Measurements from ENCODE around the gene USP15. TPM values are rescaled to one million over a fixed set of nuclear protein-coding genes. Genes with fewer than 3 reads are reported as not detected.

The USP15 gene
- total and polyA plus RNA-seq, 2 donors (not counting 1 experiment from before 2014, with no cell fraction given), result 116 to 182 TPM

DNA sequence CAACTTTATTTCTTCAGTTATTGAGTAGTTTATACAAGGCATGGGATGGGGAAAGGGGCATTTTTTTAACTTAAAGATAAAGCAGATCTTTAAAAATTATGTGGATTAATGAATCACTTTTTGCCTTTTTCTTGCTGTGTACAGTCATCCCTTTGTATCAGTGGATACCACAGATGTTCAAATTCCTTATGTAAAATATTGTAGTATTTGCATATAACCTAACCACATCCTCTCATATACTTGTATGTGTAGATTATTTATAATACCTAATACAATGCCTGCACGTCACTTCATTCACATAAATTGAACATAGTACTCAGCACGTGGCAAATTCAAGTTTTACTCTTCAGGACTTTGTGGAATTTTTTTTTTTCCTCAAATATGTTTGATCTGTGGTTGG, 139.9 kb downstream of the USP15 start:
- Histone ChIP-seq H3K4me2 (replicated peaks; ENCODE audit: low read depth, low read length, poor library complexity, severe bottlenecking) (no peak overlapping the region), H3K9me3 (ENCODE audit: control extremely low read depth in 1 of 3, control insufficient read depth in 2 of 3, insufficient read depth in 1 of 3, low read length in 2 of 3) (no peaks in the 10 kb centered on the region), H3K27me3 (replicated peaks in 1 of 4; ENCODE audit: control extremely low read depth in 1 of 4, control insufficient read depth in 3 of 4, insufficient read depth in 4 of 4, low read length in 3 of 4) (no peaks in the 10 kb centered on the region), H3K4me3 (ENCODE audit: control extremely low read depth in 1 of 5, extremely low read depth in 1 of 5, insufficient read depth in 1 of 5, low read depth in 2 of 5, low read length in 4 of 5) (no peak overlapping the region), H3K9ac (ENCODE audit: low read length) (no peak overlapping the region), H2AFZ (ENCODE audit: insufficient read depth, low read depth, low read length, poor library complexity, severe bottlenecking) (no peak overlapping the region), H3K4me1 (ENCODE audit: control insufficient read depth in 2 of 2, insufficient read depth in 2 of 2, low read length in 2 of 2) (peaks cover 0 to 10% of the 10 kb centered on the region in 2 donors), H3K27ac (ENCODE audit: low read length in 2 of 2) (no peak overlapping the region), H4K20me1 (ENCODE audit: control insufficient read depth, insufficient read depth, low read length, poor library complexity, severe bottlenecking) (no peaks in the 10 kb centered on the region), H3K36me3 (replicated peaks in 1 of 2; ENCODE audit: control extremely low read depth in 1 of 2, control insufficient read depth in 1 of 2, extremely low read depth in 1 of 2, insufficient read depth in 2 of 2, low read length in 1 of 2) (peaks cover 26 to 73% of the 10 kb centered on the region in 2 experiments), H3K79me2 (ENCODE audit: control insufficient read depth, insufficient read depth, low read length) (no peaks in the 10 kb centered on the region)
- no peak for TF ChIP-seq EZH2 (IDR thresholded peaks at IDR 0.05; ENCODE audit: borderline replicate concordance, insufficient read depth, low read depth, low read length, poor library complexity, severe bottlenecking)
- TF ChIP-seq, protein P1, sequence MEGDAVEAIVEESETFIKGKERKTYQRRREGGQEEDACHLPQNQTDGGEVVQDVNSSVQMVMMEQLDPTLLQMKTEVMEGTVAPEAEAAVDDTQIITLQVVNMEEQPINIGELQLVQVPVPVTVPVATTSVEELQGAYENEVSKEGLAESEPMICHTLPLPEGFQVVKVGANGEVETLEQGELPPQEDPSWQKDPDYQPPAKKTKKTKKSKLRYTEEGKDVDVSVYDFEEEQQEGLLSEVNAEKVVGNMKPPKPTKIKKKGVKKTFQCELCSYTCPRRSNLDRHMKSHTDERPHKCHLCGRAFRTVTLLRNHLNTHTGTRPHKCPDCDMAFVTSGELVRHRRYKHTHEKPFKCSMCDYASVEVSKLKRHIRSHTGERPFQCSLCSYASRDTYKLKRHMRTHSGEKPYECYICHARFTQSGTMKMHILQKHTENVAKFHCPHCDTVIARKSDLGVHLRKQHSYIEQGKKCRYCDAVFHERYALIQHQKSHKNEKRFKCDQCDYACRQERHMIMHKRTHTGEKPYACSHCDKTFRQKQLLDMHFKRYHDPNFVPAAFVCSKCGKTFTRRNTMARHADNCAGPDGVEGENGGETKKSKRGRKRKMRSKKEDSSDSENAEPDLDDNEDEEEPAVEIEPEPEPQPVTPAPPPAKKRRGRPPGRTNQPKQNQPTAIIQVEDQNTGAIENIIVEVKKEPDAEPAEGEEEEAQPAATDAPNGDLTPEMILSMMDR (IDR thresholded peaks at IDR 0.05), result no peak
- WGBS (ENCODE audit: insufficient coverage), result no CpG with 5 or more reads among the region's 2 CpGs
- peaks cover 22% of the 10 kb centered on the region for H3K4me1 Mint-ChIP-seq
- intact Hi-C loops (cut with micrococcal nuclease), result no loop called here
- CTCF ChIA-PET, result interaction anchor here (1.2 kb wide), 1 partner anchor 398 kb away, joined by 3 read pairs; no protein-coding TSS in a partner anchor
- POLR2A ChIA-PET, result no interaction called here
- no peak overlapping the region for H3K27ac Mint-ChIP-seq
- H3K4me3 Mint-ChIP-seq, result no peak overlapping the region
- DNase-seq (no peak), ATAC-seq (ENCODE audit: low read depth) (no peak)
- no peaks in the 10 kb centered on the region for H3K9me3 Mint-ChIP-seq (ENCODE audit: insufficient read depth)
- H3K27me3 Mint-ChIP-seq, result no peaks in the 10 kb centered on the region

DNA sequence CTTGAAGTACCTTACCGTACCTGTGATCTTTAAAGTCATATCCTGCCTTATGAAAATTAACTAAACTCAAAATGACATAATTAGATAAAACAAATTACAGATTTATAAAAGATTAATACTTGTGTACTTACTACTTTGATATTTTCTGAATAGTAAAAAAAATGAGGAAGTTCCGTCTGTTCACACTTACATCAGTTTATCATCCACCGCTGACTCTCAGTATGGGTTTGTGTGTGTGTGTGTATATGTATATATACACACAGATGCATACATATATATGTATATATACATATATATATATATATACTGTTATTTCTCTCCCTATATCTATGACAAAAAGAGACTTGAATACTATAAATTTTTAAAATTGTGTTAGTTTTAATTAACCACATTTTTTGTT, 141.4 kb downstream of the USP15 start:
- Histone ChIP-seq H3K36me3 (replicated peaks in 1 of 2; ENCODE audit: control extremely low read depth in 1 of 2, control insufficient read depth in 1 of 2, extremely low read depth in 1 of 2, insufficient read depth in 2 of 2, low read length in 1 of 2) (peaks cover 25 to 61% of the 10 kb centered on the region in 2 experiments), H3K27ac (ENCODE audit: low read length in 2 of 2) (no peak overlapping the region), H3K27me3 (replicated peaks in 1 of 4; ENCODE audit: control extremely low read depth in 1 of 4, control insufficient read depth in 3 of 4, insufficient read depth in 4 of 4, low read length in 3 of 4) (no peaks in the 10 kb centered on the region), H3K4me3 (ENCODE audit: control extremely low read depth in 1 of 5, extremely low read depth in 1 of 5, insufficient read depth in 1 of 5, low read depth in 2 of 5, low read length in 4 of 5) (no peak overlapping the region), H3K4me2 (replicated peaks; ENCODE audit: low read depth, low read length, poor library complexity, severe bottlenecking) (no peak overlapping the region), H3K4me1 (ENCODE audit: control insufficient read depth in 2 of 2, insufficient read depth in 2 of 2, low read length in 2 of 2) (peaks cover 0 to 10% of the 10 kb centered on the region in 2 donors), H3K9ac (ENCODE audit: low read length) (no peak overlapping the region), H2AFZ (ENCODE audit: insufficient read depth, low read depth, low read length, poor library complexity, severe bottlenecking) (no peak overlapping the region), H3K79me2 (ENCODE audit: control insufficient read depth, insufficient read depth, low read length) (no peaks in the 10 kb centered on the region), H3K9me3 (ENCODE audit: control extremely low read depth in 1 of 3, control insufficient read depth in 2 of 3, insufficient read depth in 1 of 3, low read length in 2 of 3) (no peaks in the 10 kb centered on the region), H4K20me1 (ENCODE audit: control insufficient read depth, insufficient read depth, low read length, poor library complexity, severe bottlenecking) (no peaks in the 10 kb centered on the region)
- Mint-ChIP-seq H3K4me1 (peaks cover 22% of the 10 kb centered on the region), H3K4me3 (no peak overlapping the region), H3K9me3 (ENCODE audit: insufficient read depth) (no peaks in the 10 kb centered on the region), H3K27ac (no peak overlapping the region), H3K27me3 (no peaks in the 10 kb centered on the region)
- intact Hi-C loops (cut with micrococcal nuclease), result no loop called here
- DNase-seq (no peak), ATAC-seq (ENCODE audit: low read depth) (no peak)
- ChIA-PET POLR2A (no interaction called here), CTCF (interaction anchor here (0.6 to 1.2 kb wide), 2 partner anchors 90 to 396 kb away, joined by 3 to 4 read pairs; no protein-coding TSS in a partner anchor)
- WGBS (ENCODE audit: insufficient coverage), result no CpG with 5 or more reads among the region's 3 CpGs
- TF ChIP-seq, protein P1 (IDR thresholded peaks at IDR 0.05), result no peak
- TF ChIP-seq EZH2 (IDR thresholded peaks at IDR 0.05; ENCODE audit: borderline replicate concordance, insufficient read depth, low read depth, low read length, poor library complexity, severe bottlenecking), result no peak
